Astrocyte (in vitro differentiated cells and primary cell): ENCODE results near the gene TACR2. TPM values are rescaled to one million over a fixed set of nuclear protein-coding genes. Genes with fewer than 3 reads are reported as not detected.

Source experiments
- DNase-seq: peaks from one replicate; pipeline ENCODE4 v3.0.0-alpha.2; 2010; ENCODE audit warnings: low read depth
- FAIRE-seq: peaks from 2 replicates; lab custom pipeline; 2011; peaks lifted over from hg19 to GRCh38; lab: Jason Lieb, UNC
- H2AFZ ChIP-seq: 2 replicates; pipeline ENCODE4 v1.6.0; 2012; ENCODE audit warnings: low read depth, low read length, inconsistent platforms
- H3K27ac ChIP-seq: 2 replicates; pipeline ENCODE4 v1.5.1; 2011; ENCODE audit warnings: low read depth, low read length, inconsistent platforms
- H3K27me3 ChIP-seq: 2 replicates; pipeline ENCODE4 v1.6.0; 2011; ENCODE audit warnings: low read length, inconsistent platforms; ENCODE audit not compliant: insufficient read depth
- H3K36me3 ChIP-seq: 2 replicates; pipeline ENCODE4 v1.5.1; 2011; ENCODE audit warnings: low read length, inconsistent platforms; ENCODE audit not compliant: insufficient read depth
- H3K4me1 ChIP-seq: 2 replicates; pipeline ENCODE4 v1.5.1; 2011; ENCODE audit warnings: low read length, inconsistent platforms; ENCODE audit not compliant: insufficient read depth
- H3K4me2 ChIP-seq: 2 replicates; pipeline ENCODE4 v1.6.0; 2012; ENCODE audit warnings: low read length, inconsistent platforms
- H3K4me3 ChIP-seq: 2 replicates; pipeline ENCODE4 v1.5.1; 2011; ENCODE audit warnings: low read depth, mild to moderate bottlenecking, low read length, inconsistent platforms; ENCODE audit not compliant: insufficient read depth
- H3K79me2 ChIP-seq: 2 replicates; pipeline ENCODE4 v1.6.0; 2012; ENCODE audit warnings: mild to moderate bottlenecking, low read length, inconsistent platforms; ENCODE audit not compliant: insufficient read depth
- H3K9ac ChIP-seq: 2 replicates; pipeline ENCODE4 v1.6.0; 2012; ENCODE audit warnings: mild to moderate bottlenecking, low read length, inconsistent platforms
- H3K9me3 ChIP-seq: 2 replicates; pipeline ENCODE4 v1.5.1; 2012; ENCODE audit warnings: low read depth, mild to moderate bottlenecking, low read length, inconsistent platforms; ENCODE audit not compliant: insufficient read depth
- H4K20me1 ChIP-seq: 2 replicates; pipeline ENCODE4 v1.6.0; 2012; ENCODE audit warnings: low read length, inconsistent platforms; ENCODE audit not compliant: insufficient read depth
- H3K27ac Mint-ChIP-seq: one replicate; pipeline ENCODE4 v1.8.0; 2021; ENCODE audit warnings: mild to moderate bottlenecking, mixed read lengths; ENCODE audit not compliant: unreplicated experiment
- H3K27me3 Mint-ChIP-seq: one replicate; pipeline ENCODE4 v1.8.0; 2021; ENCODE audit warnings: low read depth, mixed read lengths; ENCODE audit not compliant: unreplicated experiment
- H3K36me3 Mint-ChIP-seq: one replicate; pipeline ENCODE4 v1.8.0; 2021; ENCODE audit warnings: low read depth, mixed read lengths; ENCODE audit not compliant: unreplicated experiment
- H3K4me1 Mint-ChIP-seq: one replicate; pipeline ENCODE4 v1.8.0; 2021; ENCODE audit warnings: low read depth, mixed read lengths; ENCODE audit not compliant: unreplicated experiment
- H3K4me3 Mint-ChIP-seq: one replicate; pipeline ENCODE4 v1.8.0; 2021; ENCODE audit warnings: mild to moderate bottlenecking, moderate library complexity, mixed read lengths; ENCODE audit not compliant: unreplicated experiment
- H3K9me3 Mint-ChIP-seq: one replicate; pipeline ENCODE4 v1.8.0; 2021; ENCODE audit warnings: mild to moderate bottlenecking, mixed read lengths; ENCODE audit not compliant: unreplicated experiment
- EZH2 ChIP-seq: IDR thresholded peaks from 2 replicates; pipeline ENCODE4 v1.6.1; 2012; ENCODE audit warnings: mild to moderate bottlenecking, low read length, inconsistent platforms; ENCODE audit not compliant: insufficient read depth
- total RNA-seq: library from RNA; stranded (reverse); gene quantifications from 2 replicates; pipeline ENCODE4 v1.2.1, GENCODE V29; 2021
- TF ChIP-seq, protein P1 (sequence below): IDR thresholded peaks from 2 replicates; pipeline ENCODE4 v1.5.1; 2011; ENCODE audit warnings: low read depth, mild to moderate bottlenecking, inconsistent platforms, low read length, moderate library complexity; ENCODE audit not compliant: insufficient read depth

The TACR2 gene
- total RNA-seq, 1 donor from 2014 or later: not detected

DNA sequence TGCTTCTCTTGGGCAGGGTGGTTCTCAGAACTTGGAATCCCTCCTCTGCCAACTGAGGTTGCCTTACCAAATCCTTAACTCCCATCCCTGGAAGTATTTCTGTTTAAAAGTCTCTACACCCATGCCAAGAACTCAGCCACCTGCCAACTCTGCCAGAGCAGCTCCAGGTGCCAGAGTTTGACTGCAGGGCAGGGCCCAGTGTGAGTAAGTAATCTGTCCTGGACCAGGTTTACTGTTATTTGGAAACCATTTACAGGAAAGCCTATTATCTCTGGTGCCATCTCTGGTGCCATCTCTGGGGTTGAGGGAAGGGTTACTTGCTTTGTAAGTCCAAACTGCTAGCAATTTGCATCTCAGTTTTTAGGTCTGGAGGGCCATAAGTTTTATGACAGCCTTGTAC is 37.1 kb upstream of the TACR2 start:
- H3K36me3 Mint-ChIP-seq: no peaks in the 10 kb centered on the region
- DNase-seq (no peak), FAIRE-seq (no peak)
- no peak overlapping the region for H3K4me2 ChIP-seq
- no peaks in the 10 kb centered on the region for H4K20me1 ChIP-seq
- peaks cover 3% of the 10 kb centered on the region for H3K27me3 ChIP-seq
- no peaks in the 10 kb centered on the region for H3K9me3 Mint-ChIP-seq
- no peaks in the 10 kb centered on the region for H3K9me3 ChIP-seq
- H3K4me1 Mint-ChIP-seq: peaks cover 21% of the 10 kb centered on the region
- H3K27ac ChIP-seq: no peak overlapping the region
- no peaks in the 10 kb centered on the region for H3K27me3 Mint-ChIP-seq
- H3K79me2 ChIP-seq: no peaks in the 10 kb centered on the region
- no peak overlapping the region for H3K27ac Mint-ChIP-seq
- H3K4me3 ChIP-seq: no peak overlapping the region
- TF ChIP-seq EZH2: no peak
- TF ChIP-seq, protein P1, sequence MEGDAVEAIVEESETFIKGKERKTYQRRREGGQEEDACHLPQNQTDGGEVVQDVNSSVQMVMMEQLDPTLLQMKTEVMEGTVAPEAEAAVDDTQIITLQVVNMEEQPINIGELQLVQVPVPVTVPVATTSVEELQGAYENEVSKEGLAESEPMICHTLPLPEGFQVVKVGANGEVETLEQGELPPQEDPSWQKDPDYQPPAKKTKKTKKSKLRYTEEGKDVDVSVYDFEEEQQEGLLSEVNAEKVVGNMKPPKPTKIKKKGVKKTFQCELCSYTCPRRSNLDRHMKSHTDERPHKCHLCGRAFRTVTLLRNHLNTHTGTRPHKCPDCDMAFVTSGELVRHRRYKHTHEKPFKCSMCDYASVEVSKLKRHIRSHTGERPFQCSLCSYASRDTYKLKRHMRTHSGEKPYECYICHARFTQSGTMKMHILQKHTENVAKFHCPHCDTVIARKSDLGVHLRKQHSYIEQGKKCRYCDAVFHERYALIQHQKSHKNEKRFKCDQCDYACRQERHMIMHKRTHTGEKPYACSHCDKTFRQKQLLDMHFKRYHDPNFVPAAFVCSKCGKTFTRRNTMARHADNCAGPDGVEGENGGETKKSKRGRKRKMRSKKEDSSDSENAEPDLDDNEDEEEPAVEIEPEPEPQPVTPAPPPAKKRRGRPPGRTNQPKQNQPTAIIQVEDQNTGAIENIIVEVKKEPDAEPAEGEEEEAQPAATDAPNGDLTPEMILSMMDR: no peak
- no peaks in the 10 kb centered on the region for H3K4me1 ChIP-seq
- no peak overlapping the region for H3K4me3 Mint-ChIP-seq
- no peaks in the 10 kb centered on the region for H3K36me3 ChIP-seq
- H3K9ac ChIP-seq: no peak overlapping the region
- H2AFZ ChIP-seq: no peak overlapping the region

DNA sequence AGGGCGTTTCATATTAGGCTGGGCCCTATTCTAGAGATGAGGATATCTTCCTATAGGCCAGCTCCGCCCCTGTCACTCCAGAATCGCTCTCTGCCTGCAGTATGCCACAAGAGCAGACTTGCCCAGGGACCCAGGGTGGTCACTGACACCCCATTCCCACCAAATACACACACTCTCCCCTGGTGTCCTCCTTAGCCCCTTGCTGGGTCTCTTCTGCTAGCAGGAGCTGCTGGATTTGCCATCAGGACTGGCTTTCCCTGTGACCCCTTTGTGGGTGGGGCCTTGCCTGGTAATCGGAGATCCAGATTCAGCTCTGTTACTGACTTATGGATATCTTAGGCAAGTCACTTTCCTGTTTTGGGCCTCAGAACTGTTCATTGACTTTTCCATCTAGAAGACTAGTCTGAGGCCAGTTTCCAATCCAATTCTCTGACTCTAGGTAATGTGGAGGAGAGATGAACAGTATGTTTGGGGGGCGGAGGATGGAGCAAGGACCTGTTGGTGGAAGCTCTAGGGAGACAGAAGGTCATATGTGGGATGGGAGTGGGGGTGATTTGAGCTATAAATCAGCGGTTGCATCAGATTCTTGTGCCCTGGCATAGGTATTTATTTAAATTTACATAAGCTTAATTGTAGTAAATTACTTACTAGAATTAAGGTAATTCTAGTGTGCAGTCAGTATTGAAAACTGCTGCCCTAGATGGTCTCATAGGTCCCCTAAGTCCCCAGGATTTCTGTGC is 36.1 kb upstream of the TACR2 start:
- Histone ChIP-seq H3K27ac (no peak overlapping the region), H2AFZ (no peak overlapping the region), H3K36me3 (no peaks in the 10 kb centered on the region), H3K4me3 (no peak overlapping the region), H4K20me1 (no peaks in the 10 kb centered on the region), H3K9me3 (no peaks in the 10 kb centered on the region), H3K79me2 (no peaks in the 10 kb centered on the region), H3K27me3 (peaks cover 3% of the 10 kb centered on the region), H3K4me2 (no peak overlapping the region), H3K9ac (no peak overlapping the region), H3K4me1 (no peaks in the 10 kb centered on the region)
- FAIRE-seq (no peak), DNase-seq (no peak)
- H3K4me1 Mint-ChIP-seq: peaks cover 17% of the 10 kb centered on the region
- H3K36me3 Mint-ChIP-seq: no peaks in the 10 kb centered on the region
- no peaks in the 10 kb centered on the region for H3K27me3 Mint-ChIP-seq
- H3K4me3 Mint-ChIP-seq: peak overlapping the region; percentile 60
- TF ChIP-seq, protein P1: no peak
- no peak for TF ChIP-seq EZH2
- H3K9me3 Mint-ChIP-seq: no peaks in the 10 kb centered on the region
- no peak overlapping the region for H3K27ac Mint-ChIP-seq

GRCh38 chr10:69451784-69452251 is 35.1 kb upstream of the TACR2 start:
- Histone ChIP-seq H3K27ac (no peak overlapping the region), H3K4me1 (peaks cover 5% of the 10 kb centered on the region), H3K79me2 (no peaks in the 10 kb centered on the region), H3K4me2 (peak overlapping the region; percentile 86), H2AFZ (peak overlapping the region; percentile 52), H3K4me3 (peak overlapping the region; percentile 55), H3K27me3 (peaks cover 3% of the 10 kb centered on the region), H3K9ac (no peak overlapping the region), H4K20me1 (no peaks in the 10 kb centered on the region), H3K36me3 (no peaks in the 10 kb centered on the region), H3K9me3 (no peaks in the 10 kb centered on the region)
- no peak for TF ChIP-seq EZH2
- TF ChIP-seq, protein P1: no peak
- H3K27ac Mint-ChIP-seq: no peak overlapping the region
- H3K36me3 Mint-ChIP-seq: no peaks in the 10 kb centered on the region
- H3K4me3 Mint-ChIP-seq: peak overlapping the region; percentile 86
- no peaks in the 10 kb centered on the region for H3K27me3 Mint-ChIP-seq
- H3K4me1 Mint-ChIP-seq: peaks cover 20% of the 10 kb centered on the region
- DNase-seq (no peak), FAIRE-seq (no peak)
- no peaks in the 10 kb centered on the region for H3K9me3 Mint-ChIP-seq
